Mononuclear cell (primary cell): ENCODE measurements around the gene EIF4E. TPM values are rescaled to one million over a fixed set of nuclear protein-coding genes. Genes with fewer than 3 reads are reported as not detected.
"Not testable (repeated sequence)": the region's sequence is repeated elsewhere in the genome, so short reads cannot be mapped to it uniquely, and the experiment has no call there.

ENCODE experiments used
- H3K27me3 ChIP-seq: 2 replicates; pipeline ENCODE4 v1.6.0; 2011; ENCODE audit warnings: low read length, control low read depth; ENCODE audit not compliant: insufficient read depth
- H3K4me1 ChIP-seq: 2 replicates; pipeline ENCODE4 v1.5.1; 2011; ENCODE audit warnings: mild to moderate bottlenecking, low read length, control low read depth; ENCODE audit not compliant: insufficient read depth
- H3K4me3 ChIP-seq: 2 replicates; pipeline ENCODE4 v1.5.1; 2011; ENCODE audit warnings: mild to moderate bottlenecking, low read length, moderate library complexity
- H3K9me3 ChIP-seq: 2 replicates; pipeline ENCODE4 v1.5.1; 2011; ENCODE audit warnings: low read depth, mild to moderate bottlenecking, control low read depth, low read length
- total RNA-seq: library from RNA; depleted of rRNA; stranded (reverse); fragments of >200 nt; gene quantifications from one replicate; pipeline ENCODE4 v1.2.3, GENCODE V29; 2012

The EIF4E gene
- total RNA-seq, 1 donor = 128 TPM

DNA sequence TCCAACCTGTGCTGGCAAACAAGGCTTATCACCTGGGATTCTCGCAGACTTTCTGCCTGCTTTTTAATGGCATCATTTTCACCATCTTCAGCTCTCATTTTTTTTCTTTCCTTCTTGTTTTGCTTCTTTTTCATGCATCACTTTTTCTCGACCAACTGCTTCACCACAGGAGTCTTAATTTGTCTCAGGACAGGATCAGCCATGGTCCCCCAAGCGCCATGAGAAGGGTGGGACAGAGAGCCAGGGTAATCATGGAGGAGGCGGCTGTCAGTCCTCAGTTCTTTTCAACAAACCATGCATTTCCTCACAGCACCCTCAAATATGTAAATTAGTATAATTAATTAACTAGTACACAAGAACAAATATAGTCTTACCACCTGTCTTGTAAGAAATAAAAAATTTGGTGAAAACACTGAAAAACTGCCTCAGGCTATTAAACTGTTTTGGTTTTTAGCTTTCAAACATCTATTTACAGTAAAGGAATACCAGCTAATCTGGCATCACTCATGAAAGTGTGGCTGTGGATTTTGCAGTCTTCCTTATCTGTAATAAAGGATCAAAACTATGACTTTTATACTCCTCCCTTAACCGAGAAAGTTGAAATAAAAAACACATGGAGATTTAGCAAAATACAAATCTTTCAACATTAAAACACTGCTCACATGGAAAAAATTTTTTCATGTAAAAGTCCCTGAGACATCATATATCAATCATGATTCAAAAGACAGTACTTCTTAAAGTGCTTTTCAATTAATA, 19.1 kb downstream of the EIF4E start:
- H3K27me3 ChIP-seq = no peaks in the 10 kb centered on the region
- no peaks in the 10 kb centered on the region for H3K9me3 ChIP-seq
- H3K4me3 ChIP-seq = no peak overlapping the region
- peaks cover 6% of the 10 kb centered on the region for H3K4me1 ChIP-seq

DNA sequence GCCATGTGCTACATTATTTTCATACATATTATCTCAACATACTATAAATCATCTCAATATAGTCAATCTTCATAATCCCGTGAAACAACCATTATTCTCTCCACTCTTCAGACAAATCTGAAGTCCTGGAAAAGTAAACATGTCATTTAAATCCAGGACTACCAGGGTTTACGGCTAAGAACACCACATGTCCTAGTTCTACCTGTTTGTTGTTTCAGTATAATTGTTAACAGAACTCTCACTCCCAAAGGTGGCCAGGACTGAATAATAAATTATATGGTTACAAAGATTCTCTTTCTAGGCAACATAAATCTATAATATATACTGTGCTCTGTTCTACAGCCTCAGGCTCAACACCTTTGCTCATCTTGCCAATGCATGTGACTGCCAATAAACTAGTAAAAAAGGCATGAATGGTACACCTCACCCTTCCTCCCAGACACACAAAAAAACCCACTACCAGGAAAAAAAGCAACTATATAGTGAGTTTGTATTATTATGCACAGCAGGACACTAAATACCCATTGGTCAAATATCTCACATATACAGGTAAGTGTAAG, 20.1 kb downstream of the EIF4E start:
- Histone ChIP-seq H3K4me3 (no peak overlapping the region), H3K4me1 (peaks cover 8% of the 10 kb centered on the region), H3K9me3 (no peaks in the 10 kb centered on the region), H3K27me3 (no peaks in the 10 kb centered on the region)

DNA sequence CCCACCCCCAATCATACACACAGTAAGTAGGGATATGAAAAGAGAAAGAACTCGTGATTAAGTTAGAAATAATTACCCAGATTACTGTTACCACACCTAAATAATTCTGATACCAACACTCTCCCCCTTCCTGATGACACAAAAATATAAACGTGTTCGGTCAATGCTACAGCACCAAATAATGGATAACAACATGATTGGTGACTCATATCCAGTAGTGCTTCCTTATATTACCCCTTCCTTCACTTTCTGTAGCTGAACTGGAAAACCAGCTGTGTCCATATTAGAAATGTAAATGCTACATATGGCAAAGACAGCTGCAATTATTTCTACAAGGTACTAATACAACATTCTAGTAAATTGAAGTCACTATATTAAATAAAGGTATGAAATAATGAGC, 20.8 kb downstream of the EIF4E start:
- Histone ChIP-seq H3K27me3 (no peaks in the 10 kb centered on the region), H3K4me1 (peaks cover 8% of the 10 kb centered on the region), H3K9me3 (no peaks in the 10 kb centered on the region), H3K4me3 (no peak overlapping the region)

DNA sequence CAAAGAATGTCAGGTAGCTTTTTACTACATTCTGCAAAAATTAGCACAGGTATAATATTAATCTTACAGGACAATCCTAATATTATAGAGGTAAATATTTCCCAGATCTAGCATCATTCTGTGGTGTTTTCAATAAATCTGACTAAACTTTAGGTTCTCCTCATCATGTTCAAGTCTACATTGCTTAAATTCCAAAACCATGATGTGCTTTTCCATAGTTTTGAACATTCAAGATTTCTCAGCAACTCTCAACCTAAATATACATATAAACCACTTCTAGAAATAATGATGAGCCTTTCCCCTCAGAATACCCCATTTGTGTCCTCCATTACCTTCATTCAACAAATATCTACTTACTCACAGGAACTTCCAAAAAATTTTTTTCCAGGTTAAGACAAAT, 23.1 kb downstream of the EIF4E start:
- no peak overlapping the region for H3K4me3 ChIP-seq
- H3K27me3 ChIP-seq = no peaks in the 10 kb centered on the region
- H3K9me3 ChIP-seq = no peaks in the 10 kb centered on the region
- peaks cover 8% of the 10 kb centered on the region for H3K4me1 ChIP-seq

DNA sequence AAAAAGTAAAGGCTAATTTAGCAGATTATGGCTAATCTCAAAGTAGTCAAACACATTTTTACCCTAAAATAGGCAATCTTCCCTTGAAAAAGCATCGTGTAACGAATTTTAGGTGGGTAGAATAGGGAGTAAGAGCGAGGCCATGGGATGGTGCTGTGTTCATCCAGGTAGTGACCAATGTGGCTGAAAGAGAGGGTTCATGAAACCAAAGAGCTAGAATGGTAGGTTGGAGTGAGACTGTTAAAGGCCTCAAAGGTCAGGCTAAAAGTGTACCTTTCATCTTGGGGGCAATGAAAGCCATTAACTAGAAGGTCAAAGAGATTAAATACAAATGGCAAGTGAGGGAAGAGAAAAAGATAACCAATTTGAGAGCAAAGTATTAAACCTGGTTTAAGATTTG, 23.6 kb downstream of the EIF4E start:
- Histone ChIP-seq H3K9me3 (no peaks in the 10 kb centered on the region), H3K27me3 (no peaks in the 10 kb centered on the region), H3K4me1 (peaks cover 8% of the 10 kb centered on the region), H3K4me3 (no peak overlapping the region)

DNA sequence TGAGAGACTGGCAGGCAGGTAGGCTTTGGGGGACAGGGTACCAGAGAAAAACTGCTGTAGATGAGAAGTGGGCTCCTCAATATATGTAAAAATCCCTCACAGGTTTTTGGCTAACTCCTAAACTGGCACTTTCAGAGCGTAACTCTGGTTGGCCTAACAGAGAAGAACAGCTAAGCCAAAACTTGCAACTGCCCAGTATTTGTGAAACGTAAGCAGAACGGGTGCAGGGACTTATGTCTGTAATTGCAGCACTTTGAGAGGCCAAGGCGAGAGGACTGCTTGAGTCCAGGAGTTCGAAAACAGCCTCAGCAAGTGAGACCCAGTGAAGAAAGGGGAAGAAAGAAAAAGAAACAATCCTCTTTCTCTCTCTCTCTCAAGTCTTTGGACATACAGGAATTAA, 25.0 kb downstream of the EIF4E start:
- H3K9me3 ChIP-seq = no peaks in the 10 kb centered on the region
- H3K4me1 ChIP-seq = peaks cover 8% of the 10 kb centered on the region
- H3K4me3 ChIP-seq = no peak overlapping the region
- no peaks in the 10 kb centered on the region for H3K27me3 ChIP-seq

DNA sequence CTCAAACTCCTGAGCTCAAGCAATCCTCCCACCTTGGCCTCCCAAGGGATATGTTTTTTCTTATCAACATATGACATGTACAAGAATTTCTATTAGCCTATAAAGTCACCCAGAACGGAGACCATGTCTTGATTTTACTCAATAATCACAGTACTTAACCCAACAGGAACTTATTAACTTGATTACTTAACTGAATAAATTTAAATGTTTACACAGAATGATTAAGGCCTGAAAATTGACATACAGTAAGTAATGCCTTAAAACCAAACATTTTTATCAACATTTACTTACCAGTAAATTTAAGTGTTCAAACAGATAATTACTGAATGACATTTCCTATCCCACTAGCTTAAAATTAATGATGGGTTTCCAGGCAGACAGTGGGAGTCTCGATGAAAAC, 25.4 kb downstream of the EIF4E start:
- no peak overlapping the region for H3K4me3 ChIP-seq
- no peaks in the 10 kb centered on the region for H3K9me3 ChIP-seq
- no peaks in the 10 kb centered on the region for H3K27me3 ChIP-seq
- H3K4me1 ChIP-seq = peaks cover 8% of the 10 kb centered on the region

DNA sequence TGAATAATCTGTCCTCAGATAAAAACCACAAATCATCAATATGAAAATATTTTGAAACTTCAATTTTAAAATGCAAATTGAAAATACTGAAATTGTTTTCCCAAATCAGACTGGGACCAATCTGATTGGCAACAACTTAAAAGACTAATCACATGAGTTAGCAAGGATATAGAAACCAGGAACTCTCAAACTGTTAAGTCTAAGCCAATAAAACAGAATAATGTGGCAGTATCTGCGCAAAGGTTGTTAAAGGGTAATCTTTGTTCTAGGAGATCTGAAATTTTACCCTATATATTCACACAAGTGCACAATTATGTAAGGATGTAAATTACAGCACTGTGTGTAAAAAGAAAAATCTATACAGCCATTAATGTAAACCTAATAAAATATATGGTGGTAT, 29.7 kb downstream of the EIF4E start:
- H3K4me1 ChIP-seq = peaks cover 4% of the 10 kb centered on the region
- H3K9me3 ChIP-seq = no peaks in the 10 kb centered on the region
- no peaks in the 10 kb centered on the region for H3K27me3 ChIP-seq
- no peak overlapping the region for H3K4me3 ChIP-seq

DNA sequence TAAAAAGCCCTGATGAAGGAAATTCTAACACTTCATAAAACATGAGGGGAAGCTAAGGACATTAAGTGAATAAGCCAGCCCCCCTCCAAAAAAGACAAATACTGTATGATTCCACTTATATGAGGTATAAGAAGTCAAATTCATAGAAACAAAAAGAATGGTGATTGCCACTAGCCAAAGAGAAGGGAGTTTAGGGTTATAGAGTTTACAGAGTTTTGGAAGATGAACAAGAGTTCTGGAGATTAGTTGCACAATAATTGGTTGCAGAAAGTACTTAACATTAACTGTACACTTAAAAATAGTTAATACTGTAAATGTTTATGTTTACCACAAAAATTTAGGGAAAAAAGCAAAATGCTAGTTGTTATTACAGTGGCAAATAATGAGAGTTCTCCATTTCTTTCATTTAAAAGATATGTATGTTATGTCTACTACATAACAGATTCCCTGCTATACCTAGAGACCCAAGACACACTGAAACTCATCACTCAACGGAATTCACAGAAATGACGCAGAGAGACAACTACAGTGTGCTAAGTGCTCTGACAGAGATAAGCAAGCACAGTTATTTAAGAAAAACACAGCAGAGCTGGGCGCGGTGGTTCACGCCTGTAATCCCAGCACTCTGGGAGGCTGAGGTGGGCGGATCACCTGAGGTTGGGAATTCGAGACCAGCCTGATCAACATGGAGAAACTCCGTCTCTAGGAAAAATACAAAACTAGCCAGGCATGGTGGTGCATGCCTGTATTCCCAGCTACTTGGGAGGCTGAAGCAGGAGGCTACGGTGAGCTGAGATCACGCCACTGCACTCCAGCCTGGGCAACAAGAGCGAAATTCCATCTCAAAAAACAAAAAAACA, 37.2 kb downstream of the EIF4E start:
- H3K27me3 ChIP-seq = no peaks in the 10 kb centered on the region

DNA sequence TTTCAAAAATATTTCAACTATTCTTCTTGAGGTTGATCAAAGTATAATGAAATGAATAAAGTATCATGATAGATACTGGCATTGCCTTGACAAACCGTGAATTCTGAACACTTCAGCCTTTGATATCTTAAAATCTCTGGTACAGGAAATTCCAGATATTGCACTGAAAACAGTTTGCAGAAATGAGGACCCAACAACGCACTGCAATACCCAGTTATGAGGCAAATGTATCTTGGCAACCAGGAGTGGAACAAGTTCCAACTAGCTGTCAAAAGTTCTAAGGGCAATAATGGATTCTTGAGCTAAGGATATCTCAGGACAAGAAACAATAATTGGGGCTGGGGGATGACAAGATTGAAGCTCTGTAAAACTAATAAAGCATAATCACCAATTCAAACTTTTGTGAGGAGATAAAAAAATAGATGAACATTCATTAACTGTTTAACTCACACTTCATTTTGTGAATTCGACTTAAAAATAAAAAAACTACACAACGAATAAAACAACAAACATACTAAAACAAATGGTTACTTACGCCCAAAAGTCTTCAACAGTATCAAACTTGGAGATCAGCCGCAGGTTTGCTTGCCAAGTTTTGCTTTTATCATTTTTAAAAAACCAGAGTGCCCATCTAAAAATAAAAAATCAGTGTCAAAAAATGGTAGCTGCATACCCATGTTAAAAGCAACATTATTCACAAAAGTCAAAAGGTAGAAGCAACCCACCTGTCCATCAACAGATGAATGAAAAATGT, 38.1 kb downstream of the EIF4E start:
- no peaks in the 10 kb centered on the region for H3K4me1 ChIP-seq
- no peaks in the 10 kb centered on the region for H3K9me3 ChIP-seq
- H3K4me3 ChIP-seq = no peak overlapping the region
- no peaks in the 10 kb centered on the region for H3K27me3 ChIP-seq

More for the DNA sequence above, 37.2 kb downstream of the EIF4E start:
- Histone ChIP-seq H3K9me3 (no peaks in the 10 kb centered on the region), H3K4me1 (no peaks in the 10 kb centered on the region), H3K4me3 (no peak overlapping the region)

DNA sequence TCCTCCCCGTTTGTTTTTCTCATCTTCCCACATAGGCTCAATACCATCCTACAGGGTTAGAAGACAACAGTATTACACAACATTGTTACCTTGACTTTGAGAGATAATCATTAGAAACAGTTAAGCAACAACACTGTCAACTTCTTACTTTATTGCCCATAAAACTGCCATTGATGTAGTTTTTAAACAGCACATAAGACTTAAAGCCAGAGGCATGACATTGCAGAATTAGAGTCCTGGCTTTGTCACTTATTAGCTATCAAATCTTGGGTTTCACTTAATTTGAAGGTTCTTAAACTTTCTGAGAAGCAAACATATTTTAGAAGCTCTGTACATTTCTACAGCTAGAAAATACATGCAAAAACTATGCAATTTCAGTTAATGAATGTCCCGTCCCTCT, 41.8 kb downstream of the EIF4E start:
- Histone ChIP-seq H3K4me3 (no peak overlapping the region), H3K9me3 (no peaks in the 10 kb centered on the region), H3K27me3 (no peaks in the 10 kb centered on the region), H3K4me1 (no peaks in the 10 kb centered on the region)

DNA sequence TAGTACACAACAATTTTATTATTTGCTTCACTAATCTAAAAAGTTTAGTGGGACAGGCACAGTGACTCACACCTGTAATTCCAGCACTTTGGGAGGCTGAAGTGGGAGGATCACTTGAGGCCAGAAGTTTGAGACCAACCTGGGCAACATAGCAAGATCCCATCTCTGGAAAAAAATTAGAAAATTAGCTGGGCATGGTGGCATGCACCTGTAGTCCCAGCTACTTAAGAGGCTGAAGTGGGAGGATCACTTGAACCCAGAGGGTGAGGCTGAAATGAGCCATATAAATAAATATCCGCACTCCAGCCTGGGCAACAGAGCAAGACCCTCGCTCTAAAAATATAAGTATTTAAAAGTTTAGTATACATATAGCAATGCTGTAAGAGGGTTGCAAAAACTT, 42.6 kb downstream of the EIF4E start:
- H3K27me3 ChIP-seq, H3K4me1 ChIP-seq, H3K4me3 ChIP-seq, H3K9me3 ChIP-seq: not testable (repeated sequence)

DNA sequence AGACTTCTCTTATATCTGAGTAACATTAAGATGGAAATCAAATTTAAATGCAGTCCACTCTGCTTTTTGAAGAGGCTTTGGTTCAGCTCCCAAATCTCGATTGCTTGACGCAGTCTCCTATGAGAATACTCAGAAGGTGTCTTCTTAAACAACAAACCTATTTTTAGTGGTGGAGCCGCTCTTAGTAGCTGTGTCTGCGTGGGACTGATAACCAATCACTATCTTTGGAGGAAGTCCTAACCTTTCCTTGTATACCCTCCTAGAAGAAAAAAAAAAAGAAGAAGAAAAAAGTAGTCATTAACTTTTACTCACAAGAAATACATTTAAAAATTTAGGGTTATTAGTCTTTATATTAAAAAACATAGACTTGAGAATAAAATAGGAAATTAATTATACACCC, 48.0 kb downstream of the EIF4E start:
- not testable (repeated sequence) for H3K27me3 ChIP-seq, H3K4me3 ChIP-seq, H3K4me1 ChIP-seq, H3K9me3 ChIP-seq

DNA sequence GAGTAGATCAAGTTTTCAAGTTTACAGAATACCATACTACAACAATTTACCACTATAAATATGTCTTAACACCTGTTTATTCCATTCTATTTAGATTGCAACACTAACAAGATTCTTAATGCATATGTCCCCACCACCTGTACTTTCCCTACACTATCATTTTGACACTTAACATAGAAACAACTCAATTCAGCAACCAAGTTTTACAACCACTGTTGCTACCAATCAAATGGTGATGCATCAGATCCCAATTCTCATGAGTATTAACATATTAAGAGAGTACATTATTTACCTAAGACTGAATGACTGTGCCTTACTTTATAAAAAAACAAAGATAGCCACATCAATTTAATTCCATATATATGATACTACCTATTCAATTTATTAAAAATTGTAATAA, 49.4 kb downstream of the EIF4E start:
- no peaks in the 10 kb centered on the region for H3K4me1 ChIP-seq
- H3K9me3 ChIP-seq = no peaks in the 10 kb centered on the region
- no peaks in the 10 kb centered on the region for H3K27me3 ChIP-seq
- H3K4me3 ChIP-seq = no peak overlapping the region

DNA sequence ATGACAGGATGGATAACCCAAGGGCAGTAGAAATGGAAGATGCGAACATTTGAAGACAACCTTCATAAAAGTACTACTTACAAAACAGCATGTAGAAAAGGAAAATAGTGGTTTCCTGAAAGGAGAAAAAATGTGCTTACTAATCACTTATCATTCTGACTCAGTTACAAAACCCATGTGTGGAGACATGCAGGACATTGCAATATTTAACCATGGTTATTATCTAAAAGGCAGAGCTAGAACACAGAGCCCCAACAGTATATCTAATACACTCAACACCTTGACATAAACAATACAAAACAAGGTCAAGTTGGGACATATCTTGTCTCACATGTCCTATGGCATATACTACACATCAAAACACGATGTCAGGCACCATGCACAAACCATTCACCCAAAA, 55.9 kb downstream of the EIF4E start:
- H3K4me3 ChIP-seq = no peak overlapping the region
- H3K4me1 ChIP-seq = no peaks in the 10 kb centered on the region
- H3K27me3 ChIP-seq = no peaks in the 10 kb centered on the region
- no peaks in the 10 kb centered on the region for H3K9me3 ChIP-seq
